ENCODE results near the gene CDK5RAP2. TPM values are rescaled to one million over a fixed set of nuclear protein-coding genes. Genes with fewer than 3 reads are reported as not detected.

CDK5RAP2 gene
- total and polyA plus RNA-seq, 10 of the 15 experiments (the other 5 are each of a cell fraction or from before 2014, with no cell fraction given), result 16.2 to 53.5 (median 34.5) TPM

- in situ Hi-C loops (cut with MboI) (no loop called here), intact Hi-C loops (cut with micrococcal nuclease; ENCODE audit: unreplicated experiment) (no loop called here)
- RAD21 ChIA-PET (ENCODE audit: unreplicated experiment), result no interaction called here
- BruUV-seq (replicated peaks), result no TSS peak
- Histone ChIP-seq H3K4me3 (no peak overlapping the region), H3K9ac (ENCODE audit: control insufficient read depth, insufficient read depth, low read length) (no peak overlapping the region), H3K27me3 (replicated peaks in 1 of 2; ENCODE audit: control insufficient read depth in 2 of 2, insufficient read depth in 2 of 2, low read length in 1 of 2) (no peaks in the 10 kb centered on the region), H2AFZ (ENCODE audit: control insufficient read depth, low read depth, low read length) (no peak overlapping the region), H3K79me2 (ENCODE audit: control insufficient read depth, insufficient read depth, low read length) (no peaks in the 10 kb centered on the region), H3K4me2 (ENCODE audit: control insufficient read depth, insufficient read depth) (no peak overlapping the region), H3K4me1 (ENCODE audit: control insufficient read depth, insufficient read depth, low read length) (no peaks in the 10 kb centered on the region), H3K36me3 (ENCODE audit: control insufficient read depth in 2 of 2, insufficient read depth in 2 of 2, low read length in 1 of 2) (peaks cover 4 to 19% of the 10 kb centered on the region in 2 experiments), H3K27ac (ENCODE audit: control insufficient read depth, insufficient read depth) (no peak overlapping the region), H3K9me3 (replicated peaks; ENCODE audit: control insufficient read depth, insufficient read depth, low read length) (no peaks in the 10 kb centered on the region), H4K20me1 (ENCODE audit: control insufficient read depth, insufficient read depth) (no peaks in the 10 kb centered on the region)
- POLR2A ChIA-PET, result no interaction called here
- ATAC-seq (no peak), FAIRE-seq (no peak), DNase-seq (ENCODE audit: low read depth, low spot score) (no peak)
- CTCF ChIA-PET, result no interaction called here
- SMC1A ChIA-PET (ENCODE audit: uncharacterized antibody, unreplicated experiment), result no interaction called here
- 77% methylated on average over 5 of the region's 5 CpGs for WGBS (ENCODE audit: insufficient coverage, insufficient replicate concordance, low lambda C conversion rate, missing lambda C conversion rate)
- no peak for TF ChIP-seq CUX1 (IDR thresholded peaks at IDR 0.05; ENCODE audit: insufficient replicate concordance, low read depth, low read length)
- no peak for TF ChIP-seq E4F1 (IDR thresholded peaks at IDR 0.05; ENCODE audit: borderline replicate concordance, partially characterized antibody)
- TF ChIP-seq, protein P1, sequence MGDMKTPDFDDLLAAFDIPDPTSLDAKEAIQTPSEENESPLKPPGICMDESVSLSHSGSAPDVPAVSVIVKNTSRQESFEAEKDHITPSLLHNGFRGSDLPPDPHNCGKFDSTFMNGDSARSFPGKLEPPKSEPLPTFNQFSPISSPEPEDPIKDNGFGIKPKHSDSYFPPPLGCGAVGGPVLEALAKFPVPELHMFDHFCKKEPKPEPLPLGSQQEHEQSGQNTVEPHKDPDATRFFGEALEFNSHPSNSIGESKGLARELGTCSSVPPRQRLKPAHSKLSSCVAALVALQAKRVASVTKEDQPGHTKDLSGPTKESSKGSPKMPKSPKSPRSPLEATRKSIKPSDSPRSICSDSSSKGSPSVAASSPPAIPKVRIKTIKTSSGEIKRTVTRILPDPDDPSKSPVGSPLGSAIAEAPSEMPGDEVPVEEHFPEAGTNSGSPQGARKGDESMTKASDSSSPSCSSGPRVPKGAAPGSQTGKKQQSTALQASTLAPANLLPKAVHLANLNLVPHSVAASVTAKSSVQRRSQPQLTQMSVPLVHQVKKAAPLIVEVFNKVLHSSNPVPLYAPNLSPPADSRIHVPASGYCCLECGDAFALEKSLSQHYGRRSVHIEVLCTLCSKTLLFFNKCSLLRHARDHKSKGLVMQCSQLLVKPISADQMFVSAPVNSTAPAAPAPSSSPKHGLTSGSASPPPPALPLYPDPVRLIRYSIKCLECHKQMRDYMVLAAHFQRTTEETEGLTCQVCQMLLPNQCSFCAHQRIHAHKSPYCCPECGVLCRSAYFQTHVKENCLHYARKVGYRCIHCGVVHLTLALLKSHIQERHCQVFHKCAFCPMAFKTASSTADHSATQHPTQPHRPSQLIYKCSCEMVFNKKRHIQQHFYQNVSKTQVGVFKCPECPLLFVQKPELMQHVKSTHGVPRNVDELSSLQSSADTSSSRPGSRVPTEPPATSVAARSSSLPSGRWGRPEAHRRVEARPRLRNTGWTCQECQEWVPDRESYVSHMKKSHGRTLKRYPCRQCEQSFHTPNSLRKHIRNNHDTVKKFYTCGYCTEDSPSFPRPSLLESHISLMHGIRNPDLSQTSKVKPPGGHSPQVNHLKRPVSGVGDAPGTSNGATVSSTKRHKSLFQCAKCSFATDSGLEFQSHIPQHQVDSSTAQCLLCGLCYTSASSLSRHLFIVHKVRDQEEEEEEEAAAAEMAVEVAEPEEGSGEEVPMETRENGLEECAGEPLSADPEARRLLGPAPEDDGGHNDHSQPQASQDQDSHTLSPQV (IDR thresholded peaks at IDR 0.05), result no peak
- TF ChIP-seq SREBF2 (IDR thresholded peaks at IDR 0.05; ENCODE audit: low read length), result no peak
- no peak for TF ChIP-seq SREBF1 (IDR thresholded peaks at IDR 0.05; ENCODE audit: low read length)
- TF ChIP-seq, protein P2, sequence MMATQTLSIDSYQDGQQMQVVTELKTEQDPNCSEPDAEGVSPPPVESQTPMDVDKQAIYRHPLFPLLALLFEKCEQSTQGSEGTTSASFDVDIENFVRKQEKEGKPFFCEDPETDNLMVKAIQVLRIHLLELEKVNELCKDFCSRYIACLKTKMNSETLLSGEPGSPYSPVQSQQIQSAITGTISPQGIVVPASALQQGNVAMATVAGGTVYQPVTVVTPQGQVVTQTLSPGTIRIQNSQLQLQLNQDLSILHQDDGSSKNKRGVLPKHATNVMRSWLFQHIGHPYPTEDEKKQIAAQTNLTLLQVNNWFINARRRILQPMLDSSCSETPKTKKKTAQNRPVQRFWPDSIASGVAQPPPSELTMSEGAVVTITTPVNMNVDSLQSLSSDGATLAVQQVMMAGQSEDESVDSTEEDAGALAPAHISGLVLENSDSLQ (IDR thresholded peaks at IDR 0.05), result no peak
These were observed 95.8 kb downstream of the CDK5RAP2 start for GRCh38 chr9:120484162-120484561.
